Endothelial cell of umbilical vein (primary cell): ENCODE measurements around the gene CTBP2.

Source experiments
- JUN ChIP-seq: IDR thresholded peaks from 2 replicates; pipeline ENCODE4 v1.6.1; 2011; ENCODE audit warnings: borderline replicate concordance, low read depth; ENCODE audit not compliant: insufficient read length, insufficient read depth
- POLR2AphosphoS5 ChIP-seq: IDR thresholded peaks from 2 replicates; pipeline ENCODE4 v1.6.1; 2012; ENCODE audit warnings: low read depth, mild to moderate bottlenecking, control low read depth, low read length, moderate library complexity; ENCODE audit not compliant: insufficient read depth

- TF ChIP-seq POLR2AphosphoS5 (no peak), JUN (no peak)
Measured at GRCh38 chr10:125204400-125204799, 44.0 kb upstream of the CTBP2 start.
